Activated gamma-delta T cell treated with Interleukin-2 at 50 U/mL for 16 hours (primary cell): Measurements from ENCODE around the gene RNFT2.
"Not testable (repeated sequence)": the region's sequence is repeated elsewhere in the genome, so short reads cannot be mapped to it uniquely, and the experiment has no call there.

ENCODE experiments used
- DNase-seq: peaks from one replicate; pipeline ENCODE4 v3.0.0-alpha.2; 2020

RNFT2 gene

GRCh38 chr12:116710370-116711150, 27.6 kb upstream of the RNFT2 start:
- DNase-seq = no peak

DNA sequence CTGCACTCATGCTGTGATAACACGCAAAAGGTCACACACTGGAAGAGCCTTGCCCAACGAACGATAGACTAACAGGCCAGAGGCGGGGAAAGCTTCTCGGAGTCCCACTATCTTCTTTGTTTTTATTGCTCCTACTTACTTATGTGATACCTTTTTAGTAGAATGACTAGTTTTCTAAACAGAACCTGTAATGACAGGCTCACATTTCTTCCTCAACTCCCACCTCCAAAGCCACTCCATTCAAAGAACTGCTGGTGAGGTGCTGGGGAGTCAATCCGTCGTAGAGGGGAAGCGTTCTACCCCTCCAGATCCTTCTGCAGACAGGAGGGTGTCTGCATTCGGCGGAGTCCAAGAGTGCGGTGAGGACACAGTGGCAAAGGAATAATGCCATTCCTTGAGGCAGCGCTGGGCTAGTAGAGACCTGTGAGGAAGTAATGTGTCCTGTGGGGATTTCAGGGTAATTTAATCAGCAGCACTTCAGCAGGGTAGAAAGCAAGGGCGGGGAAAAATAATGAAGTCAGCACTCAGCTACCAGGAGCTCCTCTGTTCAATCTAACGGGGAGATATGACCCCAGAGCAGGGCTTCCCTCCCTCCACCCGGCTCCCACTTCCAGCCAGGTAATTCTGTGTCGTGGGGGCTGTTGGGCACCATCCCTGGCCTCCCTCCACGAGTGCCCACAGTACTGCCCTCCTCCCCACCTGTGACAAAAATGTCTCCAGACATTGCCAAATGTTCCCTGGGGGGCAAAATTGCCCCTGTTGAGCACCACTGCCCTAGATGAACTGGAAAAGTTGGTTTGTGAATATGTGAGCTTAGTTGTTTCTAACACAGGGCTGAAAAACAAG, 25.4 kb upstream of the RNFT2 start:
- no peak for DNase-seq

GRCh38 chr12:116713527-116713926, 24.6 kb upstream of the RNFT2 start:
- DNase-seq = no peak

DNA sequence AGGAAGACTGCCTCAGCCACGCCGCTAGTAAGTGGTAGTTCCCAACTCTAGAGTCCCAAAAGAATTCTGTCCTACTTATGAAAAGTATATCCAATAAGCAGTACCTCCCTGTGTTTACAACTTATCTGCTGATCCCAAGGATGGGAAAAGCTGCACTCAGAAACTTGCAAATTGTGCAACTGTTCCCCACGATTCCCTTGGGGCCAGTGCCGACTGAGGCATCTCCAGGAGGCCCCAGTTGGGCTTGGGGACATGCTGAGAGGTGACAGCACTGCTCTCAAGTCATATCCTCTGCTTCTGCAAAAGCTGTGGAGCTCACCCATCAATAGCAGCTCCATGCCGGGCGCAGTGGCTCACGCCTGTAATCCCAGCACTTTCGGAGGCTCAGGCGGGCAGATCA, 23.9 kb upstream of the RNFT2 start:
- no peak for DNase-seq

GRCh38 chr12:116717466-116718437, 20.4 kb upstream of the RNFT2 start:
- no peak for DNase-seq

- DNase-seq = no peak
Measured at GRCh38 chr12:116718655-116719454, 19.3 kb upstream of the RNFT2 start.

DNA sequence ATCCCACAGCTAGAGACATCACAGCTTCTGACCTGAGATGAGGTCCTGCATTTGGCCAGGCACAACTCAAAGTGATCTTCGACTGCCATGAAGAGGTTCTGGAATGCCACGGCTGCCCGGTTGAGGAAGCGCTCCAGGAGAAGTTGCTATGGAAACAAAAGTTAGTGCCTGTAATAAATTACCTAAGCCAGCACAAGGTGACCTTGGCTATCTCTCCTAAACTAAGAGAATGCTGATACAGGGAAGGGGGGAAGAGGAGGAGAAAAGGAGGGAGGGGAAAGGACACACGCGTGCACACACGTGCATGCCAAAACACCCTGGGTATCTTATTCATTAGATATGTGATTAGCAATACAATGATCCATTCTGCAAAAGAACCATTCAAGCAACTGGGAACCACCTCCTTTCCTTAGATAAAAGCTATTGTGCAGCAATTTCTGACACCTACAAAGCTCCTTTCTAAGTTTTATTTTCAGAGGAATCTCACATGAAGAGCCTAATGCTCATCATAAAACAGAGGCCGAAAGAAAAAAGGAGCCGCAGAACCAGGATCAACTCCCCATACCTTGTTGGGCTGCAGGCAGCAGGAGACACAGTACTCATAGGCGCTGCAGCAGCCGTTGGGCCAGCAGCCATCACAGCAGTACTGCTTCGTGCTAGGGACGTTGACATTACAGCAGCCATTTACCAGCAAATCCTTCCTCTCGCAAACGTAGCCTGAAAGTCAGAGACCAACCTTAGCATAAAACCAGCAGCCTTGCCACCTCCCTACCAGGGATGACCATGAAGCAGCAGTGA, 18.2 kb upstream of the RNFT2 start:
- DNase-seq = no peak

- no peak for DNase-seq
Measured at GRCh38 chr12:116722245-116722644, 15.9 kb upstream of the RNFT2 start.

DNA sequence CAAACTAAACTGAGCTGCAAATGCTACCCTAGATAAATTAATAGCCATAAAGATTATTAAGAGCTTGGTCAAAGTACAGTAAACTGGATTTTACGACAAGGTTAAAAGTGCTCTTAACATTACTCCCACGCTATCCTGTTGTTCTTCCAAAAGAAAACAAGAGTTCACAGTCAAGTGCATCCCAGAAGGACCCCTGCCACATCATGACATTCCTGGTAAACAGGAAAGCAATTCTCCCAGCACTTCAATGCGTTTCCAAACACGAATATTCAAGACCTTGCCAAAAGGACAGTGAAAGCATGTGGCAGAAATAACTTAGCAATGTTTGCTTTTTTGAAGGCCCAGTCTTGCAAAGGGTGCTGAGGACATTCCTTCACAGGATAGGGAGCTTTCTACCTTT, 11.4 kb upstream of the RNFT2 start:
- DNase-seq = no peak

- DNase-seq = no peak
Measured at GRCh38 chr12:116727261-116727660, 10.9 kb upstream of the RNFT2 start.

DNA sequence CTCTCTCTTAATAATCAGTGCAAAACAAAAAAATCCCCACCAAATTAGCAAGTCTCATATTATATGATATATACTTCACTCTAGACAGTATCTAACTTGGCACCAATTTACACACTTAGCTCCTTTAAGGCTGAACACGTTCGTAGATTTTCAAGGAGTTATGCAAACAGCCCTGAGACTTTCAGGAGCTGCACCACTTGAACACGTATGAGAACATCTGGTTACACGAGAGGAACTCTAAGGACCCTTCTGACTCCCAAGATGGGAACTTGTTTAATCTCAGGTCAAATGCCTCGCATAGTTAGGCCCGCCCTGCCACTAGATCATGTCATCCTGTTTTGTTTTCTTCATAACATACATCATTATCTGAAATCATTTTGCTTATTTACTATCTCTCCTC, 10.2 kb upstream of the RNFT2 start:
- DNase-seq = no peak

DNA sequence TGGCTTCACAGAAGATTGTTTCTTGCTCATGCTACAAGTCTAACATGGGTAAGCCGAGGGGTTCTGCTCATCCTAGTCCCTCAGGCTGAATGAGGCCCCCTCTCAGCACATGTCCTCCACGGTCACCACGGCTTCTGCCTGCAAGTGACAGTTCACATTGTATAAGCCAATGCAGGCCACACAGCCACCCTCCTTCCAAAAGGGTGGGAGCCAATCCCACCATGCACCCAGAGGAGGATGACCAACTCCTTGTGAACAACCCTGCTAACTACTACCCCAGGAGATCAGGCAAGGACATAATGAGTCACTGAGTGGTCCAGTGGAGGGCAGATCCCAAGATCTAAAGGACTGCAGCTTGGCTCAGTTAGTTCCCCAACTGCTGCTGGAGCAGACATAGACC, 6.3 kb upstream of the RNFT2 start:
- DNase-seq = no peak

DNA sequence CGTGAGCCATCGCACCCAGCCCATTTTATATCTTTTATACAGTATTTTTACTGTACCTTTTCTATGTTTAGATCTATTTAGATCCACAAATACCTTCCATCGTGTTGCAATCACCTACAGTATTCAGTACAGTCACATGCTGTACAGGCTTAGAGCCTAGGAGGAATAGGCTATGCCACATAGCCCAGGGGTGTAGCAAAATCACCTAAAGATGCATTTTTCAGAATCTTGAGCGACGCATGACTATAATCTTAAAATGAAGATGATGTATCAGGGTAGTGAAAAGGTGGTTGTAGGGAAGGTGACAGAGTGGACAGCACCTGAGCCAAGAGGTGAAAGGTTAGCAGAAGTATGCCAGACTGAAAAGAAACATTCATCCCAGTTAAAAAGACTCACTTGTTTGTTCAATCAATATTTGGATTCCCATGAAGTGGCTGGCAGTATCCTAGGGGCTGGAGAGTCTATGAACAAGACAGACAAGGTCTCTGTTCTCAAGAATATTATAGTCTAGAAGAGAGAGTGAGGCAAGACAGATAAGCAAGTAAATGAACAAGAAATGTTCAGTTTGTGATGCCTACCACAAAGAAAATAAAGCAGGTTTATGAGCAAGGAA, 3.9 kb upstream of the RNFT2 start:
- DNase-seq = no peak

DNA sequence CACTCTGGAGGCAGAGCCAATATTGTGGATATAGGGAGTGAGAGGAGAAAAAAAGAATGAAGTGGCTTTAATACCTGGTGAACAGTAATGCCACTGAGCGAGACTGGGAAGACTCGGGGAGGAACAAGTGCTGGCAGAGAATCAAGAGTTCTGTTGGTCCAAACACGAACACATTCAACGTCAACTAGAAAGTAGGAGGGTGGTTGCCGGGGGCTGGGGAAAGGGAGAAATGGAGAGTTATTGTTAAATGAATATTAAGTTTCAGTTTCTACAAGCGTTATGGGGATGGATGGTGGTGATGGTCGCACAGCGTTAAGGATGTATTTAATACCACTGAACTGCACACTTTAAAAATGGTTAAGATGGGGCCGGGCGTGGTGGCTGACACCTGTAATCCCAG, 3.0 kb upstream of the RNFT2 start:
- no peak for DNase-seq

- no peak for DNase-seq
Measured at GRCh38 chr12:116735951-116736599, 2.0 kb upstream of the RNFT2 start.

- no peak for DNase-seq
Measured at GRCh38 chr12:116736962-116737773, 947 bp upstream of the RNFT2 start.

DNA sequence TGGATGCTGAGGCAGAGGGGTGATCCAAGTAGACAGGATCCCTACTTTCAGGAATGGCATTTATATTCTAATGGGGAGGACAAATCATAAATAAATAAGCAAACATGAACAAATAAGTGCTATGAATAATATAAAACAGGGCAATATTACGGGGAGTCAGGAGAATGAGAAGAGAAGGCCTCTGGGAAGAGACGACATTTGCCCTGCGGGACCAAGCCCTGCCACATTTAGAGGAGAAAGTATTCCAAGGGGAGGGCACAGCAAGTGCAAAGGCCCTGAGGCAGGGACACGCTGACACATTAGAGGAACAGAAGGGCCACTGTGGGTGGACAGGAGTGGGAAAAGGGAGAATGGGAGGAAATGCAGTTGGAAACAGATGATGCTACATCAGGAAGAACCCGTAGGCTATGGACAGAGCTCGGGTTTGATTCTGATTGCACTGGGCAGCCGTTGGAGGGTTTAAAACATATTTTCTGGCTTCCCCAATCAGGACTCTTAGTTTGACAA, 1.3 kb downstream of the RNFT2 start:
- no peak for DNase-seq

- DNase-seq = not testable (repeated sequence)
Measured at GRCh38 chr12:116742787-116743186, 4.7 kb downstream of the RNFT2 start.

GRCh38 chr12:116744766-116745165, 6.7 kb downstream of the RNFT2 start:
- no peak for DNase-seq
